HL-60 (cell line): ENCODE measurements around the gene ZFP14.
"Not testable (repeated sequence)": the region's sequence is repeated elsewhere in the genome, so short reads cannot be mapped to it uniquely, and the experiment has no call there.

Source experiments
- GABPA ChIP-seq: IDR thresholded peaks from 2 replicates; pipeline ENCODE4 v1.6.1; 2012; ENCODE audit warnings: low read depth
- TF ChIP-seq, protein P1 (sequence below): IDR thresholded peaks from one replicate; pipeline ENCODE4 v1.5.1; 2011; ENCODE audit warnings: low read length, control low read depth, inconsistent platforms; ENCODE audit not compliant: insufficient read depth

DNA sequence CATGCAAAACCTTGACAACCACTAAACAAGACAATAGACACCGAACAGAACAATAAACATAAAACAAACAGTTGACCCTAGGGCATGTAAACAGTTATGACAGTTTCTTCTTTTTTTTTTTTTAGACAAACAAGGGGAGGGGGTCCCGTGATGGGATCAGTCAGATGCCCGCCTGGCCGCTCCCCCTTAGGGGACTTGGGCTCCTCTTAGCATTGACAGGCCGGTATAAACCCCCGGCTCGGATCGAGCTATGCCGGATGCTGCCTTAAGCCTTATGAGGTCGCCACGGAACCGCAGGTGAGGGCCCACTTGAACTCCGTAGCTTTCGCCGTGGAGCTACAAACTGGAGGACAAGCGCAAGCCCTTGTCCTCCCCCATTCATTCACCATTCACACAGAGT lies 49.5 kb downstream of the ZFP14 start:
- TF ChIP-seq, protein P1, sequence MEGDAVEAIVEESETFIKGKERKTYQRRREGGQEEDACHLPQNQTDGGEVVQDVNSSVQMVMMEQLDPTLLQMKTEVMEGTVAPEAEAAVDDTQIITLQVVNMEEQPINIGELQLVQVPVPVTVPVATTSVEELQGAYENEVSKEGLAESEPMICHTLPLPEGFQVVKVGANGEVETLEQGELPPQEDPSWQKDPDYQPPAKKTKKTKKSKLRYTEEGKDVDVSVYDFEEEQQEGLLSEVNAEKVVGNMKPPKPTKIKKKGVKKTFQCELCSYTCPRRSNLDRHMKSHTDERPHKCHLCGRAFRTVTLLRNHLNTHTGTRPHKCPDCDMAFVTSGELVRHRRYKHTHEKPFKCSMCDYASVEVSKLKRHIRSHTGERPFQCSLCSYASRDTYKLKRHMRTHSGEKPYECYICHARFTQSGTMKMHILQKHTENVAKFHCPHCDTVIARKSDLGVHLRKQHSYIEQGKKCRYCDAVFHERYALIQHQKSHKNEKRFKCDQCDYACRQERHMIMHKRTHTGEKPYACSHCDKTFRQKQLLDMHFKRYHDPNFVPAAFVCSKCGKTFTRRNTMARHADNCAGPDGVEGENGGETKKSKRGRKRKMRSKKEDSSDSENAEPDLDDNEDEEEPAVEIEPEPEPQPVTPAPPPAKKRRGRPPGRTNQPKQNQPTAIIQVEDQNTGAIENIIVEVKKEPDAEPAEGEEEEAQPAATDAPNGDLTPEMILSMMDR: not testable (repeated sequence)
- TF ChIP-seq GABPA: not testable (repeated sequence)
